GM21529 (cell line): ENCODE measurements around the gene LARGE2.
"Not testable (repeated sequence)": the region's sequence is repeated elsewhere in the genome, so short reads cannot be mapped to it uniquely, and the experiment has no call there.

Experiments used
- ATAC-seq: cut with Tn5 transposase; IDR thresholded peaks from one replicate; pipeline ENCODE4 v1.9.1; 2021; ENCODE audit not compliant: unreplicated experiment

LARGE2 gene

DNA sequence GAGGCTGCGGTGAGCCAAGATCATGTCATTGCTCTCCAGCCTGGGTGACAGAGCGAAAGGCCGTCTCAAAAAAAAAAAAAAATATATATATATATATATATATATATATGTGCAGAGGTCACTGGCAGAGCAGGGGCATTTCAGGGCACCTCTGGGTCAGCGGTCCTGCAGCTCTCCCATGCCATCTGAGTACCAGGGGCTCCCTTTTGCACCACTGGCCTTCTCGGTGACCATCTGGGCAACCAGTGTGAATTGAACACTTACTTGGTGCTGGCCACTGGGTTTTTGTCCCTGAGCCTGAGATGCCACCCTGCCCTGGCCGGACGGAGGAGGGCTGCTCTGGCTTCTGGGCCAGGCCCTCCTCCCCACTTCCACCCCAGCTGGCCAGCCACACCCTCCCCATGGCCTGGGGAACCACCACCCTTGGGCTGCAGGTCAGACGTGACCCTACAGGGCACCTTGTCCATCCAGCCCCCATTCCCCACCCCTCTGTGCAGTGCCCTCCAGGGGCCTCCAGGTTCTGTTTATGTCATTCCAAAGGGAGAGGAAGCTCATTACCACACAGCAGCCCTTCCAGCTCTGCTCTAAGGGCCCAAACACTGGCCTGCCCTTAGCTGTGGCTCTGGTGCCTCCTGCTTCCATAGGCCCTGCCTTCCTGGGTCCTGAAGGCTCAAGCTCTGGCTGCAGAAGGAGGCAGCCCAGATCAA is 26.8 kb upstream of the LARGE2 start:
- ATAC-seq = no peak

DNA sequence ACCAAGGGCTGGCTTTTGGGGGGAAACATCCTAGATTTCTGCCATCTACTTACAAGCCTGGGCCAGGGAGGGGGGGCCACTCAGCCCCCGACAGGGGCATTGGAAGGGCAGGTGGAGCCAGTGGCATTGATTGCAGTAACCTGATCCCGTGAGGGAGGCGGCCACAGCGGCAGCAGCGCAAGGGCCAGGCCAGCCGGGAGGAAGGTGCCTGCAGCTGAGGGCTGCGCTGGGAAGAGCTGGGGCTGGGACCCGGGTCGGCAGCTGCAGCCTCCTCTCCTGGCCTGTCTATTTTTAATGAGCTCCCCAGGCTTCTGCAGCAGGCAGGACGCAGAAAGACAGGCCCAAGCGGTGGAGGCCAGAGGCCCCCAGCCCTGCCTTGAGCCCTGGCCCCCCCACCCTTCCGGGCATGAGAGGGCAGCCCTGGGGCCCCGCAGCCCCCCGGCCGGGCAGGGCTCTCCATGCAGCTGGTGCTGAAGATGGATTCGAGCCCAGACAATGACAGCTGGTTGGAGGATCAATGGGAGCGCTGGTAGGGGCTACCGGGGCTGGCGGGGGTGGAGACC is 26.0 kb upstream of the LARGE2 start:
- no peak for ATAC-seq

DNA sequence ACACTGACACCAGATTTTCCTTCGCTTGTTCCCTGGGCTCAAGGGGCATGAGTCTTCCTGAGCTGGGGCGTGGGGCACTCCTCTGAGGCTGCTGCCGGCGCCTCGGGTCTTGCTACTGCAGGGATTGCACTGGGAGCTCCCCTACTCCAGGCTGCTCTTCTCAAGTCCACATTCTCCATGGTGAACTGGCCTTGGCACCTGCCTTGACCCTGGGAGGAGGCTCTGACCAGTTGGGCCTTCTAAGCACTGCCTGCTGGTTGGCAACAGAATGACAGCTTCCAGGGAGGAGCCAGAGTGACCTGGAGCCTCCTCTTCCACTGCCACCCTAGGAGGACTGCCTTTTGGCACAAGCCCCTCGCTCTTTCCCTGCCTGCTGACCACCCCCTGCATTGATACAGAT is 24.9 kb upstream of the LARGE2 start:
- no peak for ATAC-seq

DNA sequence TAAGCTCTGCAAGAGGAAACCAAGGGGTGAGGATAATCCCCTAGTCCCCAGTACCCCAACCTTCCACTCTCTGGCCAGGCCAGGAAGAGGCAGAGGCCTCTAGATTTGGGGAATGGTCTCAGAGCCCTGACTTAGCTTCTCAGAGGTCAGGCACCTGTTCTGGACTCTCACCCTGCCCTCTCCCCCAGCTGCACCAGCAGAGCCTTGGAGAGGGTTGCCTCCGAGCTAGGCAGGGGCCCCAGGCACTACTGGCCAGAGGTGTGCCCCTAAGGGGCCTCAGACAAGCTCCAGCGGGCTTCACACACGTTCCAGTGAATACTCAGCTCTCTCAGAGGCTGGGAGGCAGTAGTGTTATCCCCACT is 23.4 kb upstream of the LARGE2 start:
- ATAC-seq = no peak

DNA sequence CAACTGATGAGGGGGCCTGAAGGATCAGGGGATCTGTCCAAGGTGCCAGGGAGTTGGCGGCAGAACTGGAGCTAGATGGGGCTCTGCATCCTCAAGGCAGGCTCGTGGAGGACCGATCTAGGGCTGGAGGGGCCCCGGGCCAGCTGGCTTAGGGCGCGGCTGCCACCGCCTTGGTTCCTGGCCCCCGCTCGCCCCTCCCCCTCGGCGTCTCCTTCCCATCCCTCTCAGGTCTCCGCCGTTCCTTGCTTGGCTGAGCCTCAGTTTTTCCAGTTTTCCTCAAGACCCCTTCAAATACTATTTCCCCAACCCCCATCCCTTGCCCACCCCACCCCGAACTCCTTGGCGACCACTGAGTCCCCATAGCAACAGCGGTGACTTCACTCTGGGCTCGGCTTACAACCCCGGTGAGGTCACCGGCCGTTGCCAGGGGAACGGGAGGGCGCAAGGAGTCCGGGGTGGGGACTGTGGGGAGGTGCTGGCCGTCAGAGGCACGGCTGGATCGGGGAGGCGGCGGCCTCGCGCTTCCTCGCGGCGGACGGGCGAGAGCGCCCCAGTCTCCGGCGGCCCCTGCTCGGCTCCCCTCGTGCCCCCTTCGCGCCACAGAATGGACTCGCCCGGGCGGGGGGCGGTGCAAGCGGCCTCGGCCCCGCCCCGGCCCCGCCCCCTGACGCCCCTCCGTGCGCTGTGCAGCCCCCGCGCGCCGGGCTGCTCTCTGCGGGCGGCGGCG is 22.8 kb upstream of the LARGE2 start:
- peak; percentile 65 for ATAC-seq

DNA sequence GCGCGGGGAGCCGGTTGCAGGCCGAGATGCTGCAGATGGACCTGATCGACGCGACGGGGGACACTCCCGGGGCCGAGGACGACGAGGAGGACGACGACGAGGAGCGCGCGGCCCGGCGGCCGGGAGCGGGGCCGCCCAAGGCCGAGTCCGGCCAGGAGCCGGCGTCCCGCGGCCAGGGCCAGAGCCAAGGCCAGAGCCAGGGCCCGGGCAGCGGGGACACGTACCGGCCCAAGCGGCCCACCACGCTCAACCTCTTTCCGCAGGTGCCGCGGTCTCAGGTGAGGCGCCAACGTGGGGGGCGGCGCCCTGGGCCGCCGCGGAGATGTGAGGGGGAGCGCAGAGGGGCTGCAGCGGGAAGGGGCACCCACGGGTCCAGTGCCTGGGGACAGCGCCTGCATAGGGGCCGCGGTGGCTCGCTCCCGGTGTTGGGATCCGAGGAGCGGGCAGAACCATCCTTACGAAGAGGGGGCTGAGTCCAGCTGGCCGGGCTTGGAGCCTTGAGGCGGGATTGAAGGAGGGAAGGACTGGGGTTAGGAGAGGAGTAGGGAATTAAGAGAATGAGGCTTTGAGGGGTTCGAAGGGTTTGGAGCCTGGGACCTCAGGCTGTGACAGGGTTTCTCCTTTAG is 22.2 kb upstream of the LARGE2 start:
- not testable (repeated sequence) for ATAC-seq

DNA sequence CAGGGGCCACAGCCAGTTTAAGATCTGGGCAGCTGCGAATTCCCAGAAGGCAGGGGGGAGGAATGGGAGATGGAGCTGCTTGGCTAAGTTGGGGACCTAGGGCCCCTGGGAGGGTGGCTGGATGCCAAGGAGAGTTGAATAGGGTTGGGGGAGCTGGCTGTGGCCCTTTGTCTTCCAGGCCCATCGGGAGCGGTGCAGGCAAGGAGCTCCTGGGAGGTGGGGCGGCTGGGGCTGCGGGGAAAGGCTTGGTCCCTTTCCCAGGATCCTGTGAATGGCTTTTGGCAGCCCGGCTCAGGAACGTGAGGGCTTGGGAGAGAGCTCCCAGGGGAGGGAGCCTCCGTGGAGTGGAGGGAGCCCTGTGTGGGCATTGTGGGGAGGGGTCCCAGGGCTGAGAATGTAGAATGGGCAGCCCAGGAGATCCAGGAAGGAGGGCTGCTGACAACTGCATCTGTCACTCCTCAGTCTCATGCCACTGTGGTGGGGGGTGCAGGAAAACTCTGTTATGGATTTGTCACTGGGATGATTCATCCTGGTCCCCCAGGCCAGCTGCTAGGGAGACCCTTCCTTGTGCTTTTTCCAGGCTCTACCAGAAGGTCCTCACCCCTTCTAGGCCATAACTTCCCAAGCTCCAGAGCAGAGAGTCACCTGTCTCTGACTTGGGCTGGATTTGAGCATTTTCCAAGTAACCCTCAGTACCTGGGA is 21.4 kb upstream of the LARGE2 start:
- no peak for ATAC-seq

DNA sequence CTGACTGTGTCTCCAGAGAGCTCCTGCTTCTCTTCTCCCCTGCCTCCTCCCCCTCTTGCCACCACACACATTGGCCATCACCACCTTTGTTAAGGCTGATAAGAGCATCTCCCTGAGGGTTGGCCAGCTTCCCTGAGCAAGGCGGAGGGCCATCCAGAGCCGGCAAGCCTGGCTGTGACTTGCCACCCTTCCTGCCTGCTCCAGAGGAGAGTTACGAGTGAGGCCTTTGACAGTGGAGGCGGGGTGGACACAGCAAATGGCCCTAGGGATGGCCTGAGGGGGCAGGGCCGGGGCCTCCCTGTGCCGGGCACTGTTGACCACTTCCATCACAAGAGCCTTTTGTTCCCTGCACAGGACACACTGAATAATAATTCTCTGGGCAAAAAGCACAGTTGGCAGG is 20.8 kb upstream of the LARGE2 start:
- ATAC-seq = no peak

DNA sequence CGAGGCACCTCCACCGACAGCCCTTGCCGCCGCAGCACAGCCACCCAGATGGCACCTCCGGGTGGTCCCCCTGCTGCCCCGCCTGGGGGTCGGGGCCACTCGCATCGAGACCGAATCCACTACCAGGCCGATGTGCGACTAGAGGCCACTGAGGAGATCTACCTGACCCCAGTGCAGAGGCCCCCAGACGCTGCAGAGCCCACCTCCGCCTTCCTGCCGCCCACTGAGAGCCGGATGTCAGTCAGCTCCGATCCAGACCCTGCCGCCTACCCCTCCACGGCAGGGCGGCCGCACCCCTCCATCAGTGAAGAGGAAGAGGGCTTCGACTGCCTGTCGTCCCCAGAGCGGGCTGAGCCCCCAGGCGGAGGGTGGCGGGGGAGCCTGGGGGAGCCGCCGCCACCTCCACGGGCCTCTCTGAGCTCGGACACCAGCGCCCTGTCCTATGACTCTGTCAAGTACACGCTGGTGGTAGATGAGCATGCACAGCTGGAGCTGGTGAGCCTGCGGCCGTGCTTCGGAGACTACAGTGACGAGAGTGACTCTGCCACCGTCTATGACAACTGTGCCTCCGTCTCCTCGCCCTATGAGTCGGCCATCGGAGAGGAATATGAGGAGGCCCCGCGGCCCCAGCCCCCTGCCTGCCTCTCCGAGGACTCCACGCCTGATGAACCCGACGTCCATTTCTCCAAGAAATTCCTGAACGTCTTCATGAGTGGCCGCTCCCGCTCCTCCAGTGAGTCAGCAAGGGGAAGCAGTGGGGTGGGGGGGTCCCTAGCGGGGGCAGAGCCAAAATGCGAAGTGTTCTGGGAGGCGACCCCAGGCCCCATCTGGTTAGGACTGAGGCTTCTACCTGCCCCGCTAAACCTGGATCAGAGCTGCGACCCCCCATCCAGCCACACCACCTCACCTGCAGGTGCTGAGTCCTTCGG is 19.7 kb upstream of the LARGE2 start:
- ATAC-seq = no peak

DNA sequence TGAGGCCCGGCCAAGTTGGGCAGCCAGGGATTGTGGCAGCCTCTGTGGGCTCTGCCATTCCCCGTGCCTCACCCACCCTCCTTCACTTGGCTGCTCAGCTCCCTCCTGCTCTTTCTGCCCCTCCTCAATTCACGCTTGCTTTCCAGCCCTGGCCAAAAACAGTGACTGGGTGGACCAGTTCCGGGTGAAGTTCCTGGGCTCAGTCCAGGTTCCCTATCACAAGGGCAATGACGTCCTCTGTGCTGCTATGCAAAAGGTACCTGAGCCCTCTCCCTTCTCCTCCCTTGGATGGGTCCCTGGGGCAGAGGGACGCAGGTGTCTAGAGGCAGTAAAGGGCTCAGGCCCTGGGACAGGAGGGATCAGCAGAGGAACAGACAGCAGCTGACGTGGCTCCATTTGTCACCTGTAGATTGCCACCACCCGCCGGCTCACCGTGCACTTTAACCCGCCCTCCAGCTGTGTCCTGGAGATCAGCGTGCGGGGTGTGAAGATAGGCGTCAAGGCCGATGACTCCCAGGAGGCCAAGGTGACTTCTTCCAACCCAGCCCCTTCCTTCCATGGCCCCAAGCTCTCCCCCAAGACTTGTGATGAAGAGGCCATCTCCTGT is 18.0 kb upstream of the LARGE2 start:
- ATAC-seq = no peak

DNA sequence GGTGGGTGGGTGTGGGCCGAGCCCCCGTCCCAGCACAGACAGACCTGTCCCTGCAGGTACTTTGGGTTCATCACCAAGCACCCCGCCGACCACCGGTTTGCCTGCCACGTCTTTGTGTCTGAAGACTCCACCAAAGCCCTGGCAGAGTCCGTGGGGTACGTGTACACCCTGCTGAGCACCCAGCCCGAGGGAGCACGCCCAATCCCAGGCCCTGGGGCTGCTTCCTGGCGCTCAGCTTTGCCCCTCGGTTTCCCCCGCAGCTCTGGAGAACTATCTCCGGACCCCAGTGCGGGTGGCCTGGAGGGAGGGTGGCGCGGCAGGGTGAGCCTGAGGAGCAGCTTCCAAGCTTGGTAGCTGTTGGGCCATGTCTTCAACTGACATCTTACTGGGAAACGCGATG is 17.4 kb upstream of the LARGE2 start:
- no peak for ATAC-seq

DNA sequence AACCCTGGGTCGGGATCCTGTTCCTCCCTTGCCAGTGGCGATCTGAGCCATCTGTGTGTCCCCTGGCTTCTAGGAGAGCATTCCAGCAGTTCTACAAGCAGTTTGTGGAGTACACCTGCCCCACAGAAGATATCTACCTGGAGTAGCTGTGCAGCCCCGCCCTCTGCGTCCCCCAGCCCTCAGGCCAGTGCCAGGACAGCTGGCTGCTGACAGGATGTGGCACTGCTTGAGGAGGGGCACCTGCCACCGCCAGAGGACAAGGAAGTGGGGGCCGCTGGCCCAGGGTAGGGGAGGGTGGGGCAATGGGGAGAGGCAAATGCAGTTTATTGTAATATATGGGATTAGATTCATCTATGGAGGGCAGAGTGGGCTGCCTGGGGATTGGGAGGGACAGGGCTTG is 16.9 kb upstream of the LARGE2 start:
- ATAC-seq = not testable (repeated sequence)

DNA sequence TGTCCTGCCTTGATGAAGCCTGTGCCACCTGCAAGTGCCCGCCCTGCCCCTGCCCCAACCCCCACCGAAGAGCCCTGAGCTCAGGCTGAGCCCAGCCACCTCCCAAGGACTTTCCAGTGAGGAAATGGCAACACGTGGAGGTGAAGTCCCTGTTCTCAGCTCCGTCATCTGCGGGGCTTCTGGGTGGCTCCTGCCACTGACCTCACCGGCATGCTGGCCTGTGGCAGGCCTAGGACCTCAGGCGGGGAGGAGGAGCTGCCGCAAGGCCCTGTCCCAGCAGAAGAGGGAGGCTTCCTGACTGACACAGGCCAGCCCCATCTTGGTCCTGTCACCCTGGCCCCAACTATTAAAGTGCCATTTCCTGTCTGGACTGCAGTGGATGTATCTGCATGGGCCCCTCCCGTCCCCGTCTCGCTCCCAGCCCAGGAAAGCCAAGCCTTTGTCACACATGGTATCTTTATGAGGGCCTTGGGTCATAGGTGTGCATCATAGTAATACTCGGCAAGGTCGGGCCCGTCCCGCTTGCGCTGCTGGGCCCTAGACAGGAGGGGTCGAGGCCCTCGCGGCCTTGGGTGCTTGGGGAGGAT is 16.3 kb upstream of the LARGE2 start:
- no peak for ATAC-seq

DNA sequence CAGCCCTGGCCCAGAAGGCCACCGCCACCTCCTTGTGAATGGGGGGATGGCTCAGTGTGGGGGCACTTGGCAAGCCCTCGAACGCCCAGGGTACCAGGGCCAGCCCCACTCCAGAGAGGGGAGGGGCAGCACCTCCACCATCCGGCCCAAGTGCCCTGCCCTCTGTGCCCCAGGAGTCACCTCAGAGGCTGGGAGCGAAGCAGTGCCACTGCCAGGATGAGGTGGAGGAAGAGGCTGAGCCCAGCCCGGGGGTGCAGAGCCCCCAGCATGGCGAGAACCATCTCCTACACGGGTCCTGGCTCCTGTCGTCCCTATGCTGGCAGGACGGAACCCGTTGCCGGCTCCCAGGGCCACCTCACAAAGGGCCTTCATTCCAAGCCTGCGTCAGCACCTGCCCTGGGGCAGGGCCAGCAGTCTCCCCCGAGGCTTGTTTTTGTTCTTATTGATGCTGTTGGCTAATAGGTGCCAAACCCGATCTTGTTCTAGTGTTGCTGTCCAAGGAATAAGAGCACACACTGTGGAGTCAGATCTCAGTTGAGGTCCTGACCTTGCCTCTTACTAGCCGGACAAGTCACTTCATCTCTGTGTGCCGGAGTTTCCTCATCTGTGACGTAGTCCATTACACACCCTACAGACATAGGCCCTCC is 15.4 kb upstream of the LARGE2 start, which contains the start of gene FREY1:
FREY1 (minus strand) TSS at position 307 of the 647 bp plus-strand sequence; CDS start at position 281, 26 bp downstream.
- ATAC-seq = no peak

DNA sequence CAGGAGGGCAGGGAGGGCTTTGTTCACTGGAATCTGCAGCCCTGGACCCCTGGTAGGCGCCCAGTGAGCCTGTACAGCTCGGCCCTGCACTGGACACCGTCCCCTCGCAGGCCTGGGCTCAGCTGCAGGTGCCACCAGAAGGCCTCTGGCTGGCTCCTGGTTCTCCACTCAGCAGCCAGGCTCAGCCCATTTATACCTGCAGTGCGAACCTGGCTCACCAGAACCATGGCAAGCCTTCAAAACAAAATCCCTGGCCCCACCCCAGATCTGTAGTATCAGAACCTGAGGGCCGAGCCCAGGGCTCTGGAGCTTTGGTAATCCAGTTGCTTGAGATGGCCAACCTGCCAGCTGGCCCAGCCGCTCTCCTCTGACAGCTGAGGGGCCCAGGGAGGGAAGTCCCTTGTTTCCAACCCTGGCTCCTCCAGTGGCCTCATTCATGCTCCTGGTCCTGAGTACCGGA is 14.5 kb upstream of the LARGE2 start:
- ATAC-seq = no peak

DNA sequence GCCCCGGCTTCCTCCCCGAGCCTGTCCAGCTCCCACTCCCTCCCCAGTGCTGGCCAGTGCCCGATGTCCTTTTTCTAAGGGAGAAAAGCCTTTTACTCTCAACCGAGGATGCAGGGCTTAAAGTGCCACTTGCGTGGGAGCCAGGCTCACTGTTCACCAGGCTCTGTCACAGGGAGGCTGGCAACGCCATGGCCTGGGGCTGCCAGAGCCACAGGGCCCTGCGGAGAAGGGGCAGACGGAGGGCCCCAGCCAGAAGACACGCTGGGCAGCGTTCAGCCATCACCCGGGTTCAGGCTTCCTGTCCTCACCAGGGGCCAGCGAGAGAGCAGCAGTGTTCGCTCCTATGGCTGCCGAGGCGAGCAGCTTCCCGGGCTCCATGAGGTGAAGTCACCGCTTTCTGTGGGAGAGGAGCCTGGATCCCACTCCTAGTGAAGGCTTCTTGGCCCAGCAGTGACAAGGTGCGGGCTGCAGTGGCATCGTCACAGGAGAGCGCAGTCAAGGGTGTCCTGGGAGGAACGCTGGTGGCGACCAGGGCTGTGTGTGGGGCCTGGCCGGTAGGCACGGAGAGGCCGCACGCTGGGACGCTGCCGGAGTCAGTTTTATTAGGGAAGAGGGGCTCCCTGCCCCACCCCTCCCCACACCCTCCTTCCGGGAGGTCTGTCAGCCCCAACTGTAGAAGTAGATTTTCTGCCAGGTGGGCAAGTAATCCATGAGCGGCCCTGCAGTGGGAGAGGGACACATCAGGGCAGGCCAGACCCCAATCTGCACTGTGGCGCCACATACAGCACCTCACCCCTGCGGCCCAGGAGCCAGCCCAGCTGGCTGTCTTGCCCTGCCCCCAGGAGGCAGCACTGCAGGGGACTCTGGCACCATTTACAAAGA is 12.6 kb upstream of the LARGE2 start:
- no peak for ATAC-seq

DNA sequence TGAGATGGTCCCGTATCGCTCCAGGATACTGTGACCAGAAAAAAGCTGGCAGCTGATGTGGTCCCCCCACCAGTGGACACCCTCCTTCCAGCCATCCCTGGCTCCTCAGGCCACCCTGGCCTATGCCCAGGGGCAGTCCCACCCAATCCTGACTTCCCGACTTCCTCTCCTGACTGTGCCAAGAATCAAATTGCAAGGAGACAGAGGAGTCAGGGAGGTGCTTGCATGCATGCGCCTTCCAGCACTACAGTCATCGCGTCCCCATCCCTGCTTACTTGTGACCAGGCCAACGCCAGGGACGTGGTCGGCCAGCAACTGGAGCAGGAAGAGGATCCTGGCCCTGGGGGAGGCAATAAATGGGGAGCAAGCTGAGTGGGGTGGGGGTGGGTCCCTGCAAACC is 11.8 kb upstream of the LARGE2 start:
- no peak for ATAC-seq

DNA sequence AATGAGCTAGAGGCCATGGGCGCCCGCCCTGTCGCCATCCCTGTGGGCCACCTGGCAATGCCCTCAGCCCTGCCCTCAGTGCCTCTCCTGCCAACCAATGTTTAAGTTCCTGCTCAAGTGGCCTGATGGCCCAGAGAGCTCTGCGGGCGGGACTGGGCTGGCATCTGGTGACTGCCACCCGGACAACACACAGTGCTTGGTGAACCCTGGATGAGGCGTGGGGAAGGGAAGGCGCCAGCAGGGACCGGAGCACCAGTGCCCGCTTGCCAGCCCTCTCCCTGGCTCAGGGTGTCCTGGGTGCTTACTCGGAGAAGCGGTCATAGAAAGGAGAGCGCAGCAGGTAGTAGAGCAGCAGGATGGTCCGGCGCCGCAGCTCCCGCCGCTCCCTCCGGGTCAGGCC is 8.9 kb upstream of the LARGE2 start:
- no peak for ATAC-seq
